Measurements from ENCODE around the gene ZNF654. TPM values are rescaled to one million over a fixed set of nuclear protein-coding genes. Genes with fewer than 3 reads are reported as not detected.

Gene ZNF654
- total and polyA plus RNA-seq, 9 of the 15 experiments (the other 6 are each of a cell fraction or from before 2014, with no cell fraction given): 2.4 to 8.6 (median 5.1) TPM

GRCh38 chr3:88149509-88150362 lies 90.7 kb downstream of the ZNF654 start, which contains the start of gene C3orf38 (continued):
- TF ChIP-seq CXXC5 (CRISPR knock-in tag; IDR thresholded peaks at IDR 0.05): peak; percentile 89
- no peak for TF ChIP-seq ZNF140 (CRISPR knock-in tag; IDR thresholded peaks at IDR 0.05)
- TF ChIP-seq ZNF280A (IDR thresholded peaks at IDR 0.05; ENCODE audit: low read depth, partially characterized antibody): no peak
- 0 out of 2 replicates have a peak, but pooled peaks have one; percentile 10 for TF ChIP-seq JUND (IDR thresholded peaks at IDR 0.05; ENCODE audit: borderline replicate concordance, low read depth, low read length)
- no peak for TF ChIP-seq JUND (tag; IDR thresholded peaks at IDR 0.05; ENCODE audit: borderline replicate concordance, low read depth, low read length)
- TF ChIP-seq GTF2F1 (IDR thresholded peaks at IDR 0.05; ENCODE audit: low read depth, low read length): peak; percentile 53; the same call in 1 of the 2 replicates
- no peak for TF ChIP-seq ZNF79 (CRISPR knock-in tag; IDR thresholded peaks at IDR 0.05; ENCODE audit: low read depth)
- TF ChIP-seq EWSR1 (IDR thresholded peaks at IDR 0.05; ENCODE audit: borderline replicate concordance, low read depth, partially characterized antibody): no peak
- peak in 1 of 2 experiments; percentile 36; a peak in 2 of 4 replicates for TF ChIP-seq SIN3A (IDR thresholded peaks at IDR 0.05; ENCODE audit: borderline replicate concordance in 2 of 2, control insufficient read depth in 1 of 2, low read depth in 2 of 2, low read length in 2 of 2)
- peak; percentile 50; the same call in 1 of the 2 replicates for TF ChIP-seq SMAD4 (CRISPR knock-in tag; conservative IDR thresholded peaks at IDR 0.05)
- TF ChIP-seq TRIM24 (IDR thresholded peaks at IDR 0.05): peak in 1 of 2 experiments; percentile 98; a peak in 2 of 4 replicates
- TF ChIP-seq MTF1 (CRISPR knock-in tag; IDR thresholded peaks at IDR 0.05; ENCODE audit: borderline replicate concordance): no peak
- TF ChIP-seq CREB1 (IDR thresholded peaks at IDR 0.05): 0 out of 2 replicates have a peak, but pooled peaks have one; percentile 46
- peak; percentile 47; the same call in 1 of the 2 replicates for TF ChIP-seq CREB1 (CRISPR knock-in tag; IDR thresholded peaks at IDR 0.05)
- TF ChIP-seq PURB (CRISPR knock-in tag; IDR thresholded peaks at IDR 0.05; ENCODE audit: low read depth): no peak
- TF ChIP-seq, protein P1, sequence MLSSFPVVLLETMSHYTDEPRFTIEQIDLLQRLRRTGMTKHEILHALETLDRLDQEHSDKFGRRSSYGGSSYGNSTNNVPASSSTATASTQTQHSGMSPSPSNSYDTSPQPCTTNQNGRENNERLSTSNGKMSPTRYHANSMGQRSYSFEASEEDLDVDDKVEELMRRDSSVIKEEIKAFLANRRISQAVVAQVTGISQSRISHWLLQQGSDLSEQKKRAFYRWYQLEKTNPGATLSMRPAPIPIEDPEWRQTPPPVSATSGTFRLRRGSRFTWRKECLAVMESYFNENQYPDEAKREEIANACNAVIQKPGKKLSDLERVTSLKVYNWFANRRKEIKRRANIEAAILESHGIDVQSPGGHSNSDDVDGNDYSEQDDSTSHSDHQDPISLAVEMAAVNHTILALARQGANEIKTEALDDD (IDR thresholded peaks at IDR 0.05): no peak
- no peak for TF ChIP-seq NR4A1 (CRISPR knock-in tag; IDR thresholded peaks at IDR 0.05)
- TF ChIP-seq NR4A1 (tag; IDR thresholded peaks at IDR 0.05): peak; percentile 64; the same call in 1 of the 2 replicates
- peak; percentile 13; the same call in 1 of the 2 replicates for TF ChIP-seq ZKSCAN1 (IDR thresholded peaks at IDR 0.05; ENCODE audit: low read depth, low read length)
- peak; percentile 75 for TF ChIP-seq KDM5B (IDR thresholded peaks at IDR 0.05; ENCODE audit: insufficient replicate concordance, low read depth, low read length)
- no peak for TF ChIP-seq PCBP2 (IDR thresholded peaks at IDR 0.05; ENCODE audit: low read depth, low read length, poor library complexity, severe bottlenecking)

All from K562 (cell line).